ENCODE data around the gene RPUSD4. TPM values are rescaled to one million over a fixed set of nuclear protein-coding genes. Genes with fewer than 3 reads are reported as not detected.

Gene RPUSD4
- polyA plus RNA-seq, 2 of the 4 experiments (the other 2 are of a cell fraction) = 15.4 to 16.2 TPM

- FAIRE-seq (no peak), DNase-seq (ENCODE audit: low read depth in 1 of 2, low spot score in 1 of 2) (no peak), ATAC-seq (no peak)
- Histone ChIP-seq H3K4me2 (no peak overlapping the region), H3K27ac (no peak overlapping the region), H3K9me3 (no peaks in the 10 kb centered on the region), H3K4me3 (no peak overlapping the region), H3K4me1 (no peaks in the 10 kb centered on the region)
- POLR2A ChIA-PET = no interaction called here
- TF ChIP-seq MAX (IDR thresholded peaks at IDR 0.05) = no peak
- no peak for TF ChIP-seq PHF8 (IDR thresholded peaks at IDR 0.05; ENCODE audit: borderline replicate concordance, low read depth)
- no peak for TF ChIP-seq CHD2 (IDR thresholded peaks at IDR 0.05; ENCODE audit: low read length, partially characterized antibody)
- no peak for TF ChIP-seq RARB (CRISPR knock-in tag; IDR thresholded peaks at IDR 0.05)
- TF ChIP-seq, protein P1, sequence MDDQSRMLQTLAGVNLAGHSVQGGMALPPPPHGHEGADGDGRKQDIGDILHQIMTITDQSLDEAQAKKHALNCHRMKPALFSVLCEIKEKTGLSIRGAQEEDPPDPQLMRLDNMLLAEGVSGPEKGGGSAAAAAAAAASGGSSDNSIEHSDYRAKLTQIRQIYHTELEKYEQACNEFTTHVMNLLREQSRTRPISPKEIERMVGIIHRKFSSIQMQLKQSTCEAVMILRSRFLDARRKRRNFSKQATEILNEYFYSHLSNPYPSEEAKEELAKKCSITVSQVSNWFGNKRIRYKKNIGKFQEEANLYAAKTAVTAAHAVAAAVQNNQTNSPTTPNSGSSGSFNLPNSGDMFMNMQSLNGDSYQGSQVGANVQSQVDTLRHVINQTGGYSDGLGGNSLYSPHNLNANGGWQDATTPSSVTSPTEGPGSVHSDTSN (IDR thresholded peaks at IDR 0.05) = no peak
- TF ChIP-seq FOSL2 (IDR thresholded peaks at IDR 0.05) = no peak
- no peak for TF ChIP-seq FOSL2 (CRISPR knock-in tag; IDR thresholded peaks at IDR 0.05)
- no peak for TF ChIP-seq MAFK (IDR thresholded peaks at IDR 0.05; ENCODE audit: partially characterized antibody)
- TF ChIP-seq HEYL (CRISPR knock-in tag; IDR thresholded peaks at IDR 0.05) = no peak
- TF ChIP-seq HES2 (IDR thresholded peaks at IDR 0.05) = no peak
- no peak for TF ChIP-seq HOXB13 (CRISPR knock-in tag; IDR thresholded peaks at IDR 0.05; ENCODE audit: low read depth)
- no peak for TF ChIP-seq EHMT2 (IDR thresholded peaks at IDR 0.05; ENCODE audit: low read depth)
- TF ChIP-seq JUNB (IDR thresholded peaks at IDR 0.05) = no peak
- no peak for TF ChIP-seq POLR2A (IDR thresholded peaks at IDR 0.05; ENCODE audit: low read length)
- no peak for TF ChIP-seq ELK1 (IDR thresholded peaks at IDR 0.05; ENCODE audit: low read depth, low read length)
- TF ChIP-seq CBX8 (IDR thresholded peaks at IDR 0.05) = no peak
- no peak for TF ChIP-seq BCL3 (IDR thresholded peaks at IDR 0.05)
- TF ChIP-seq, protein P2, sequence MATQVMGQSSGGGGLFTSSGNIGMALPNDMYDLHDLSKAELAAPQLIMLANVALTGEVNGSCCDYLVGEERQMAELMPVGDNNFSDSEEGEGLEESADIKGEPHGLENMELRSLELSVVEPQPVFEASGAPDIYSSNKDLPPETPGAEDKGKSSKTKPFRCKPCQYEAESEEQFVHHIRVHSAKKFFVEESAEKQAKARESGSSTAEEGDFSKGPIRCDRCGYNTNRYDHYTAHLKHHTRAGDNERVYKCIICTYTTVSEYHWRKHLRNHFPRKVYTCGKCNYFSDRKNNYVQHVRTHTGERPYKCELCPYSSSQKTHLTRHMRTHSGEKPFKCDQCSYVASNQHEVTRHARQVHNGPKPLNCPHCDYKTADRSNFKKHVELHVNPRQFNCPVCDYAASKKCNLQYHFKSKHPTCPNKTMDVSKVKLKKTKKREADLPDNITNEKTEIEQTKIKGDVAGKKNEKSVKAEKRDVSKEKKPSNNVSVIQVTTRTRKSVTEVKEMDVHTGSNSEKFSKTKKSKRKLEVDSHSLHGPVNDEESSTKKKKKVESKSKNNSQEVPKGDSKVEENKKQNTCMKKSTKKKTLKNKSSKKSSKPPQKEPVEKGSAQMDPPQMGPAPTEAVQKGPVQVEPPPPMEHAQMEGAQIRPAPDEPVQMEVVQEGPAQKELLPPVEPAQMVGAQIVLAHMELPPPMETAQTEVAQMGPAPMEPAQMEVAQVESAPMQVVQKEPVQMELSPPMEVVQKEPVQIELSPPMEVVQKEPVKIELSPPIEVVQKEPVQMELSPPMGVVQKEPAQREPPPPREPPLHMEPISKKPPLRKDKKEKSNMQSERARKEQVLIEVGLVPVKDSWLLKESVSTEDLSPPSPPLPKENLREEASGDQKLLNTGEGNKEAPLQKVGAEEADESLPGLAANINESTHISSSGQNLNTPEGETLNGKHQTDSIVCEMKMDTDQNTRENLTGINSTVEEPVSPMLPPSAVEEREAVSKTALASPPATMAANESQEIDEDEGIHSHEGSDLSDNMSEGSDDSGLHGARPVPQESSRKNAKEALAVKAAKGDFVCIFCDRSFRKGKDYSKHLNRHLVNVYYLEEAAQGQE (IDR thresholded peaks at IDR 0.05) = no peak
- TF ChIP-seq EP300 (IDR thresholded peaks at IDR 0.05) = no peak
- 95% methylated on average over 3 of the region's 3 CpGs for WGBS (ENCODE audit: missing lambda C conversion rate)
- CTCF ChIA-PET = interaction anchor here (1.0 to 1.4 kb wide), 3 partner anchors 20 to 272 kb away, joined by 3 to 4 read pairs (median 4); no protein-coding TSS in a partner anchor
These were observed 16.3 kb downstream of the RPUSD4 start for GRCh38 chr11:126195119-126195518.

DNA sequence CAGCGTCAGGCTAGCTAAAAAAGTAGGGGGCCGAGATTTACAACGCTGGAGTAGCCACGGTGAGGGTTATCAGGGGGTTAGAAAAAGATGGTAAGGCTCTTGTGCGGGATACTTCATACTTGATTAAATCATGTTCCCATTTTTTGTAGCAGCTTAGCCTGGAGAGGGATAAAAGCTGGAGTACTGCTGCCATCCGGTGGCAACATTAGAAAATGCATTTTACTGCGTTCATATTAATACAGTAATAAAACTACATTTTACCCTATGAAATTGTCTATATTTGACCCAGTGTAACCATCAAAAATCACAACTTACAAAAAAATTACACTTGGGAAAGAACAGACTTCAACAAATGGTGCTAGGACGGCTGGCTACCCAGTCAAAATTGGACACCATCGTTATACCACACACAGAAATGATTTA, 17.3 kb downstream of the RPUSD4 start:
- POLR2A ChIA-PET = no interaction called here
- peak; percentile 37 to 55 for DNase-seq (ENCODE audit: low read depth in 1 of 2, low spot score in 1 of 2)
- Histone ChIP-seq H3K4me1 (no peaks in the 10 kb centered on the region), H3K4me2 (no peak overlapping the region), H3K27ac (no peak overlapping the region), H3K9me3 (no peaks in the 10 kb centered on the region), H3K4me3 (no peak overlapping the region)
- CTCF ChIA-PET = interaction anchor here (0.6 to 6.7 kb wide), 31 partner anchors 9 to 783 kb away, joined by 3 to 80 read pairs (median 4); no protein-coding TSS in a partner anchor
- 24% methylated on average over 9 of the region's 9 CpGs for WGBS (ENCODE audit: missing lambda C conversion rate)
- FAIRE-seq = no peak
- ATAC-seq = peak; percentile 69 to 91; a peak in 5 of 6 replicates
- TF ChIP-seq ZFP36 (IDR thresholded peaks at IDR 0.05; ENCODE audit: borderline replicate concordance, partially characterized antibody) = no peak
- peak; percentile 83 for TF ChIP-seq SMC3 (IDR thresholded peaks at IDR 0.05)
- no peak for TF ChIP-seq ZC3H11A (IDR thresholded peaks at IDR 0.05)
- TF ChIP-seq ATOH8 (CRISPR knock-in tag; IDR thresholded peaks at IDR 0.05; ENCODE audit: low read depth) = no peak
- no peak for TF ChIP-seq KDM5A (IDR thresholded peaks at IDR 0.05)
- TF ChIP-seq BCL3 (IDR thresholded peaks at IDR 0.05) = no peak
- no peak for TF ChIP-seq JUN (IDR thresholded peaks at IDR 0.05)
- TF ChIP-seq, protein P2 (IDR thresholded peaks at IDR 0.05) = no peak
- no peak for TF ChIP-seq CBX8 (IDR thresholded peaks at IDR 0.05)

Measured in A549 (cell line).